Large intestine (tissue), 3 donors: ENCODE results near the gene OBSCN. TPM values are rescaled to one million over a fixed set of nuclear protein-coding genes. Genes with fewer than 3 reads are reported as not detected.
A peak's percentile ranks its signal among the peaks of the same experiment; 100 is the strongest.
"Not testable (repeated sequence)": the region's sequence is repeated elsewhere in the genome, so short reads cannot be mapped to it uniquely, and the experiment has no call there.

ENCODE experiments used
- DNase-seq, 2 donors: peaks; one replicate each; pipeline versions ENCODE4 v3.0.0 to v3.0.0-alpha.2; 2013
- H3K27ac ChIP-seq: one replicate; pipeline ENCODE4 v1.5.1; 2013; ENCODE audit warnings: low read length
- H3K27me3 ChIP-seq: 2 replicates; pipeline ENCODE4 v1.6.1; 2013; ENCODE audit warnings: low read length; ENCODE audit not compliant: control insufficient read depth, insufficient read depth
- H3K36me3 ChIP-seq: 2 replicates; pipeline ENCODE4 v1.6.1; 2013; ENCODE audit warnings: low read length; ENCODE audit not compliant: control insufficient read depth, insufficient read depth
- H3K4me1 ChIP-seq: one replicate; pipeline ENCODE4 v1.6.1; 2013; ENCODE audit warnings: low read length; ENCODE audit not compliant: control insufficient read depth, insufficient read depth
- H3K4me3 ChIP-seq: one replicate; pipeline ENCODE4 v1.5.1; 2013; ENCODE audit warnings: low read length
- H3K9me3 ChIP-seq: one replicate; pipeline ENCODE4 v1.6.1; 2013; ENCODE audit warnings: mild to moderate bottlenecking, low read depth, low read length, moderate library complexity; ENCODE audit not compliant: control insufficient read depth
- WGBS: methylation state at CpG from one replicate; pipeline ENCODE4 v1.1.5; 2013; ENCODE audit warnings: low lambda C conversion rate; ENCODE audit not compliant: insufficient coverage; 5-methylcytosine and 5-hydroxymethylcytosine counted together
- polyA plus RNA-seq: library from polyadenylated mRNA; unstranded; fragments of 120-200 nt; gene quantifications from one replicate; pipeline ENCODE4 v1.2.1, GENCODE V29; 2013

The OBSCN gene
- polyA plus RNA-seq, 1 donor, result 58.9 TPM

DNA sequence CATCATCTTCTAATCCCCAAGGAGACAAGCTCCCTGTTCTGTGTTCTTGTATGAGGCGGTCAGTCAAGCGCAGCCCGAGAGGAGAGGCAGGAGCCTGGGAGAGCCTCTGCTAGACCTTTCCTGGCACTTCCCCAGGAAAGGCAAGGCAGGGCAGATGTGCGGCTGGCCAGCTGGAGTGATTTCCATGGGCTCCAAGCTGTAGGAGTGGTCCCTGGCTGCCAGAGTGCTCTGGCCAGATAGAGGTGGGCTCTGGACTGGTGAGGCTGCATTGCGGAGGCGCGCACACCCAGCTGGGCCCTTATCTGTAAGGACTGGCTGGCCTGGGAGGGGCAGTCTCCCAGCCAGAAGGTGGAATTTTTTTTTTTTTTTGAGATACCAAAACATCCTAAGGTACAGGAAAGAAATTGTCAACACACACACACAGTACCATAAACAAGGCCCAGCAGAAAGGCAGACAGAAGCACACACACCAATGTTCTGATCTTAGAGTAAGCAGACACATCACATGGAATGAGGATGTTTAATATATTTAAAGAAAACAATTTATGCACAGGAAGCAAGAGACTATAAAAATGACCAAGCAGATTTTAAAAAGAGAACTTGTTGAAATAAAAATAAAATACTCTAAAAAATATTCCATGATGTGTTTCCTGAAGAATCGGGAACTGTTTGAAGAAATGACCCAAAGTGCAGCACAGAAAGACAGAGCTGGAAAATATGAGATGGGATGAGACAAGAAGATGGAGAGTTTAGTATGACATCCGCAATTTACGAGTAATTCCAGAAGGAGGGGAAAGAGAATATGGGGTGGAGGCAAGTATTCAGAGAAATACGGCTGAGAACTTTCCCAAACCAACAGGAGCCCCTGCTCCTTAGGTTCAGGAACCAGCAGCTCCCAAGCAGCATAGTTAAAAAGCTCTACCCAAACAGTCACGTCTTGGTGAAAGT is 28.8 kb upstream of the OBSCN start:
- peaks cover 19% of the 10 kb centered on the region for H3K36me3 ChIP-seq
- peaks cover 6% of the 10 kb centered on the region for H3K9me3 ChIP-seq
- DNase-seq, result peak in 1 of 2 donors; percentile 19
- H3K27ac ChIP-seq, result peak overlapping the region; percentile 13
- WGBS, result 63% methylated on average over 2 of the region's 12 CpGs
- no peaks in the 10 kb centered on the region for H3K27me3 ChIP-seq
- H3K4me3 ChIP-seq, result no peak overlapping the region
- H3K4me1 ChIP-seq, result no peaks in the 10 kb centered on the region

DNA sequence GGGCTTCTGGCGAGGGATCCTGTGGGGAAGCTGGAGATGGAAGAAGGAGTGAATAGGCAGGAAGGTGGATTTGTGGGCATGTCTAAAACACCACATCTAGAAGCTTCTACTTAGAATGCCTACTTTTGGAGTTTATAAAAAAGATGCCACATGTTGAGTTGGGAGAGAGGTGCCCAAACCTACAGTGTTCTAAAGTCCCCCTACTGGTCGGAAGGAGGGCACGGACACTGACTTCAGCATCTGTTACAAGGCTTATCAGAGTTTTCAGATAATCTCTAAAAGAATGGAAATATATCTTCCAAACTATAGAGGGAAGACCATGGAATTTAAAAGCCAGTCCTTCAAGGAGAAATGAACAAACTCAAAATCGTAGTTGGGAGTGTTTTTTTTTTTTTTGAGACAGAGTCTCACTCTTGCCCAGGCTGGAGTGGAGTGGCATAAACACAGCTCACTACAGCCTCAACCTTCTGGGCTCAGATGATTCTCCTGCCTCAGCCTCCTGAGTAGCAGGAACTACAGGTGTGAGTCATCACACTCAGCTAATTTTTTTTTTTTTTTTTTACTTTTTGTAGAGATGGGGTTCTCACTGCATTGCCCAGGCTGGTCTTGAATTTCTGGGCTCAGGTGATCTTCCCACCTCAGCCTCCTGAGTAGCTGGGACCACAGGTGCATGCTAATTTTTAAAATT is 27.4 kb upstream of the OBSCN start:
- Histone ChIP-seq H3K4me1 (no peaks in the 10 kb centered on the region), H3K27me3 (no peaks in the 10 kb centered on the region), H3K36me3 (peaks cover 11% of the 10 kb centered on the region), H3K4me3 (no peak overlapping the region), H3K27ac (no peak overlapping the region), H3K9me3 (no peaks in the 10 kb centered on the region)
- no CpG with 5 or more reads among the region's 4 CpGs for WGBS
- DNase-seq, result no peak

DNA sequence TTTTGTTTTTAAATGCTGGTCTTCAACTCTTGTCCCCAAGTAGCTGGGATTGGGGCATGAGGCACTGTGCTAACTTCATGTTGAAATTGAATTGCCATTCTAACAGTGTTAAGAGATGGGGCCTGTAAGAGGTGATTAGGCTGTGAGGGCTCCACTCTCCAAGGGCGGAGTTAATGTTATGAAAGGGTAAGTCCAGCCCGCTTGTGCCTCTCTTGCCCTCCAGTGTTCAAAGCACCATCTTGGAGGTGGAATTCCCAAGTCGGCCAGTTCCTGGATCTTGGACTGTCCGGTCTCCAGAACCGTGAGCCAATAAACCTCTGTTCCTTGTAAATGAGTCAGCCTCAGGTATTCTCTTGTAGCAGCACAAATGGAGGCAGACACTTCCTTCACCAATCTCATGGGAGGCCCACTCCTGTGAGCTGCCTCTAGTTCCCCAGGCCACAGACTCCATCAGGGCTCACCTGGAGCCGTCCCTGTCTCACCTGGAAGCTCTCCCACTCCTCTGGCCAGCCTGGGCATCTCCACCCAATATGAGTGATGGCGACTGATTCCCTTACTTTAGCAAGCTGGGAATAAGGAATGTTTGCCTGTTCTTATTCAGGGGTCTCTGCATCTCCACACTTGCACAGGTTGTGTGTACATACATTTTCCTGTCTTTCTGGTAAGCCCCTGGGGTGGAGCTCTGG is 26.7 kb upstream of the OBSCN start:
- Histone ChIP-seq H3K4me1 (no peaks in the 10 kb centered on the region), H3K27me3 (no peaks in the 10 kb centered on the region), H3K36me3 (peaks cover 4% of the 10 kb centered on the region), H3K9me3 (no peaks in the 10 kb centered on the region), H3K4me3 (no peak overlapping the region), H3K27ac (no peak overlapping the region)
- DNase-seq, result no peak
- no CpG with 5 or more reads among the region's 7 CpGs for WGBS

DNA sequence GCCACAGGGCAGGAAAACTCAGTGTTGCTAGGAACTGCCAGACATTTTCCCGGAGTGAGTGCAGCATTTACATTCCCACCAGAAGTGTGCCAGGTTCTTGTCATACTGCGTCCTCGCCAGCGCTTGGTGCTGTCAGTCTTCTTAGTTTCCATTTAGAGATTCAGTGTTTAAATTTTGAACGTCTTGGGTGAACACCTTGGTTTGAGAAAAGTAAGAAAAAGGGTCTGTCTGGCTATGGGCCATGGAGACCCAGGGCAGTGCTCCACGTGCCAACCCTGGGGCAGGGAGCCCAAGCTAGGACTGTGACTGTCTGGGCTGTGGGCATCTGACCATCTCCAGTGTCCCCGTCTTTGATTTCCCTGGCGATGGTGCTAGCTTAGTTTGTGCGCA is 26.2 kb upstream of the OBSCN start:
- 100% methylated on average over 1 of the region's 9 CpGs for WGBS
- no peak for DNase-seq
- no peaks in the 10 kb centered on the region for H3K27me3 ChIP-seq
- H3K4me1 ChIP-seq, result no peaks in the 10 kb centered on the region
- no peak overlapping the region for H3K4me3 ChIP-seq
- H3K27ac ChIP-seq, result no peak overlapping the region
- no peaks in the 10 kb centered on the region for H3K9me3 ChIP-seq
- H3K36me3 ChIP-seq, result peaks cover under 1% of the 10 kb centered on the region

DNA sequence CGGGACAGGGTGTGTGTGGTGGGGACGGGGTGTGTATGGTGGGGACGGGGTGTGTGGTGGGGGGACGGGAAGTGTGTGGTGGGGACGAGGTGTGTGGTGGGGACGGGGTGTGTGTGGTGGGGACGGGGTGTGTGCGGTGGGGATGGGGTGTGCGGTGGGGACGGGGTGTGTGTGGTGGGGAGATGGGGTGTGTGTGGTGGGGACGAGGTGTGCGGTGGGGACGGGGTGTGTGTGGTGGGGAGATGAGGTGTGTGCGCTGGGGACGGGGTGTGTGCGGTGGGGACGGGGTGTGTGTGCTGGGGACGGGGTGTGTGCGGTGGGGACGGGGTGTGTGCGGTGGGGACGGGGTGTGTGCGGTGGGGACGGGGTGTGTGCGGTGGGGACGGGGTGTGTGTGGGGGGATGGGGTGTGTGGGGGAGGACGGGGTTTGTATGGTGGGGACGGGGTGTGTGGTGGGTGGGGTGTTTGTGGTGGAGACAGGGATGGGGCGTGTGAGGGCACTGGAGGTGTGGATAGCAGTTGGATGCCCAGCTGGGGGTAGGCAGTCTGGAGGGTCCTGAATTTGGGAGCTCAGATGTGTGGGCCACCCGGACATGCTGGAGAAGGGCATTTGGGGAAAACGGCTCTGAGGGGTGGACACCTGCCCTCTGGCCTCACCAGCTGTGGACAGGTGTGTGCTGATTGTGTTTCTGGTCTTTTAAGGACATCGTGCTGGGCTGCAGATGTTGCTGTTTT is 25.4 kb upstream of the OBSCN start:
- no peak for DNase-seq
- Histone ChIP-seq H3K27me3 (no peaks in the 10 kb centered on the region), H3K4me1 (no peaks in the 10 kb centered on the region), H3K4me3 (no peak overlapping the region), H3K36me3 (no peaks in the 10 kb centered on the region), H3K9me3 (no peaks in the 10 kb centered on the region), H3K27ac (no peak overlapping the region)
- no CpG with 5 or more reads among the region's 32 CpGs for WGBS

DNA sequence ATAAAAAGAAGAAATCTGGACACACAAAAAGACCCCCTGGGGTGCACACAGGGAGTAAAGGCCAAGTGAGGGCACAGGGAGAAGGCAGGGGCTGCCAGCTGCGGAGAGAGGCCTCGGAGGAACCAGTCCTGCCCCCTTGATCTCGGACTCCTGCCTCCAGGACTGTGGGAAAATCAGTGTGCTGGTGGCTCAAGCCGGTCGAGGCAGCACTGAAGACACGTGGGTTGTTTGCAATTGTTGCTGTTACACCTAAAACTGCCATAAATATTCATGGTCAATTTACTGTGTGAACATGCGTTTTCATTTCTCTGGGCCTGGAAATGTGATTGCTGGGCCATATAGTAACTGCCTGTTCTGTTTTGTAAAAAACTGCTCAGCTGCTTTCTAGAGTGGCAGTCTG is 23.7 kb upstream of the OBSCN start:
- no peaks in the 10 kb centered on the region for H3K36me3 ChIP-seq
- no peak overlapping the region for H3K4me3 ChIP-seq
- H3K27ac ChIP-seq, result no peak overlapping the region
- H3K27me3 ChIP-seq, result no peaks in the 10 kb centered on the region
- H3K9me3 ChIP-seq, result no peaks in the 10 kb centered on the region
- DNase-seq, result no peak
- H3K4me1 ChIP-seq, result no peaks in the 10 kb centered on the region
- WGBS, result no CpG with 5 or more reads among the region's 7 CpGs

DNA sequence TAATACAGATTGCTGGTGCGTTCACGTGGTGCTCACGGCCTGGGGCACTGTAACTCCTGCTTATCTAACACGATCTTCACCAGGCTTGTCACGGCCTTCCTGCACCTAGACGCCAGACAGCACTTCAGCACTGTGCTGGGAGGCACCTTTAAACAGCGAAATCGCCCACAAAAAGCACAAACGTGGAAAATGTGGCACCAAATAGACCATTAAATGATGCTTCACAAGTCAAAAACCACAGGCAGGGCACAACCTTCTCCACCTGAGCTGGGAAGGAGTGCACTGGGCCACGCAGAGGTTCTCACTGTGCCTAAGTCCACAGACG is 22.2 kb upstream of the OBSCN start:
- H3K9me3 ChIP-seq, result no peaks in the 10 kb centered on the region

DNA sequence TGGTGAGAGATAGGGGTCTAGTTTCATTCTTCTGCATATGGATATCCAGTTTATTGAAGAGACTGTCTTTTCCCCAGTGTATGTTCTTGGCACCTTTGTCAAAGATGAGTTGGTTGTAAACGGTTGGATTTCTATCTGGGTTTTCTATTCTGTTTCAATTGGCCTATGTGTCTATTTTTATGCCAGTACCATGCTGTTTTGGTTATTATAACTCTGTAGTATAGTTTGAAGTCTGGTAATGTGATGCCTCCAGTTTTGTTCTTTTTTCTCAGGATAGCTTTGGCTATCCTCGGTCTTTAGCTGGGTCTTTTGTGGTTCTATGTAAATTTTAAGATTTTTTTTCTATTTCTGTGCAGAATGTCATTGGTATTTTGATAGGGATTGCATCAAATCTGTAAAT is 19.6 kb upstream of the OBSCN start:
- not testable (repeated sequence) for H3K27ac ChIP-seq, H3K27me3 ChIP-seq, H3K9me3 ChIP-seq, H3K4me3 ChIP-seq, DNase-seq, H3K36me3 ChIP-seq, H3K4me1 ChIP-seq
- WGBS, result 60% methylated on average over 1 of the region's 2 CpGs

More for the DNA sequence above, 22.2 kb upstream of the OBSCN start:
- DNase-seq, result no peak
- WGBS, result no CpG with 5 or more reads among the region's 11 CpGs
- H3K4me1 ChIP-seq, result no peaks in the 10 kb centered on the region
- H3K36me3 ChIP-seq, result no peaks in the 10 kb centered on the region
- no peak overlapping the region for H3K27ac ChIP-seq
- H3K27me3 ChIP-seq, result no peaks in the 10 kb centered on the region
- no peak overlapping the region for H3K4me3 ChIP-seq

DNA sequence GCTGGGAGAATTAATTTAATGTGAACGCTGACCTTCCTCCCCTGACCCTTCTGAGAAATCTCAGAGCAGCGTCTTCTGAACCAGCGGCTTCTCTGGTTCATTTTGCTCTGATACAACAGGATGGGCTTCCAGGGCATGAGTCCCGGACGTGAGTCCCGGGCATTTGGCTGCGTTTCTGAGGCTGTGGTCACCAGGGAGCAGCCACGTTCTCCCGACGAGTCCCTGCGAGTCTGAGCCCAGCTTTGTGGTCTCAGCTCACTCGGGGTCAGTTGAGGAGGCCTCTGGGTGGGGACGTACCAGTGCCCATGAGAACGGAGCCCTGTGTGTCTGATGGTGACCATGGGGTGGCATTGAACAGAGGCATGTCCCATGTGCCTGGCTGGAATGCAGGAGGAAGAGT is 17.7 kb upstream of the OBSCN start:
- Histone ChIP-seq H3K4me1 (no peaks in the 10 kb centered on the region), H3K9me3 (no peaks in the 10 kb centered on the region), H3K27me3 (no peaks in the 10 kb centered on the region), H3K36me3 (no peaks in the 10 kb centered on the region), H3K4me3 (no peak overlapping the region), H3K27ac (no peak overlapping the region)
- DNase-seq, result no peak
- WGBS, result no CpG with 5 or more reads among the region's 14 CpGs

DNA sequence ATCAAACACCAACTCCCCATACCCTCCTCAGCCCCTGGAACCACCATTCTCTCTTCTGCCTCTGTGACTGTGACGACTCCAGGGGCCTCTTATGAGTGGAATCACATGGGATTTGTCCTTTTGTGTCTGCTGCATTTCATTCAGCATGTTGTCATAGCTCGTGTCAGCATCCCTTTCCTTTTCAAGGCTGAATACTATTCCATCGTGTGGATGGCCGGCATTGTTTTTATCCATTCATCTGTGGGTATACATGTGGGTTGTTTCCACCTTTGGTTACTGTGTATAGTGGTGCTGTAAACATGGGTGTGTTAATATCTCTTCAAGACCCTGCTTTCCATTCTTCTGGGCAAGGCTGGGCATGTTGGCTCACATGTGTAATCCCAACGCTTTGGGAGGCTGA is 17.1 kb upstream of the OBSCN start:
- no peak for DNase-seq
- H3K4me3 ChIP-seq, result no peak overlapping the region
- H3K27ac ChIP-seq, result no peak overlapping the region
- no peaks in the 10 kb centered on the region for H3K27me3 ChIP-seq
- no peaks in the 10 kb centered on the region for H3K4me1 ChIP-seq
- WGBS, result 83% methylated on average over 1 of the region's 5 CpGs
- H3K9me3 ChIP-seq, result no peaks in the 10 kb centered on the region
- H3K36me3 ChIP-seq, result no peaks in the 10 kb centered on the region
